ENCODE measurements around the gene ALOXE3.

Gene ALOXE3

DNA sequence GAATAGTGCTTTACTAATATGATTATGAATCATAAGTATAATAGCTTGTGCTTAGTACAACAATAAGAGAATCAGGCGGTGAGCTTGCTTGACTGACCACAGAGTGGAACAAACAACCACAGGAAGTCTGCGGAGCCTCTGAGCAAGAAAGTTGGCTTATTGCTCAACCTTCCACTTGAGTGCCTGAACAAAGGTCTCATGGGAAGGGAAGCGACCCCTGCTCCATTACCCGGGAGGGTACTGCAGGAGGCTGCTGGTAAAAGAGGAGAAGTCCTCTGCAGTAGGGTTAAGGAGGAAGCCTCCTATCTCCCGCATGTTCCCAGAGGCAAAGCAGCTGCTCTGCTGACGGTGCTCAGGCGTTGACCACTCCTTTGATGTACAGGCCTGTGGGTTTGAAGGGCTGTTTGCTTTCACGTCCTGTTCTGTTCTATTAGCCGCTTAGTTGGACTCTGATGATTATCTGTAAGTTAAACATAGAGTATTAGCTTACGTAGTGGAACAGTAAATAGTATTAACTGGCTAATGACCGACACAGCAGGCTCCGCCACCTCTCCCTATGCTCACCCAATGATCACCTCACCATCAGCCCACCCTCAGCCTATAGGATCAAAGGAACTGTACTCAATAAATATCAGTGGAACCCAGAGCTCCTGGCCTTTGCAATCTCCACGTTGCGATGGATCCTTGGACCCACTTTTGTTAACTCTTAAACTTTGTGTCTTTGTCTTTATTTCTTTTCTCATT, 61.9 kb downstream of the ALOXE3 start:
- Histone ChIP-seq H3K27me3 (ENCODE audit: insufficient read depth, low read length) (peaks cover 36% of the 10 kb centered on the region), H3K4me1 (ENCODE audit: insufficient read depth, low read length) (no peaks in the 10 kb centered on the region), H3K36me3 (ENCODE audit: insufficient read depth, low read length) (no peaks in the 10 kb centered on the region), H3K9me3 (ENCODE audit: low read length) (no peaks in the 10 kb centered on the region), H2AFZ (ENCODE audit: low read depth, low read length) (no peak overlapping the region), H3K4me3 (ENCODE audit: low read length) (no peak overlapping the region)

GRCh38 chr17:8055851-8056231, 62.5 kb downstream of the ALOXE3 start:
- Histone ChIP-seq H3K27me3 (ENCODE audit: insufficient read depth, low read length) (peaks cover 31% of the 10 kb centered on the region), H3K4me1 (ENCODE audit: insufficient read depth, low read length) (no peaks in the 10 kb centered on the region), H3K36me3 (ENCODE audit: insufficient read depth, low read length) (no peaks in the 10 kb centered on the region), H3K9me3 (ENCODE audit: low read length) (no peaks in the 10 kb centered on the region), H2AFZ (ENCODE audit: low read depth, low read length) (no peak overlapping the region), H3K4me3 (ENCODE audit: low read length) (no peak overlapping the region)

GRCh38 chr17:8053600-8053999, 64.7 kb downstream of the ALOXE3 start:
- Histone ChIP-seq H3K36me3 (ENCODE audit: insufficient read depth, low read length) (no peaks in the 10 kb centered on the region), H3K4me3 (ENCODE audit: low read length) (no peak overlapping the region), H2AFZ (ENCODE audit: low read depth, low read length) (no peak overlapping the region), H3K27me3 (ENCODE audit: insufficient read depth, low read length) (peaks cover 13% of the 10 kb centered on the region), H3K9me3 (ENCODE audit: low read length) (no peaks in the 10 kb centered on the region), H3K4me1 (ENCODE audit: insufficient read depth, low read length) (no peaks in the 10 kb centered on the region)

- H3K4me3 ChIP-seq (ENCODE audit: low read length) = no peak overlapping the region
- no peaks in the 10 kb centered on the region for H3K4me1 ChIP-seq (ENCODE audit: insufficient read depth, low read length)
- H3K27me3 ChIP-seq (ENCODE audit: insufficient read depth, low read length) = peaks cover 22% of the 10 kb centered on the region
- H3K9me3 ChIP-seq (ENCODE audit: low read length) = no peaks in the 10 kb centered on the region
- no peak overlapping the region for H2AFZ ChIP-seq (ENCODE audit: low read depth, low read length)
- no peaks in the 10 kb centered on the region for H3K36me3 ChIP-seq (ENCODE audit: insufficient read depth, low read length)
Observed at GRCh38 chr17:8052256-8053252, 65.8 kb downstream of the ALOXE3 start.

GRCh38 chr17:8051831-8052230, 66.5 kb downstream of the ALOXE3 start:
- Histone ChIP-seq H3K36me3 (ENCODE audit: insufficient read depth, low read length) (no peaks in the 10 kb centered on the region), H3K4me1 (ENCODE audit: insufficient read depth, low read length) (no peaks in the 10 kb centered on the region), H3K27me3 (ENCODE audit: insufficient read depth, low read length) (peaks cover 27% of the 10 kb centered on the region), H3K4me3 (ENCODE audit: low read length) (no peak overlapping the region), H3K9me3 (ENCODE audit: low read length) (no peaks in the 10 kb centered on the region), H2AFZ (ENCODE audit: low read depth, low read length) (no peak overlapping the region)

DNA sequence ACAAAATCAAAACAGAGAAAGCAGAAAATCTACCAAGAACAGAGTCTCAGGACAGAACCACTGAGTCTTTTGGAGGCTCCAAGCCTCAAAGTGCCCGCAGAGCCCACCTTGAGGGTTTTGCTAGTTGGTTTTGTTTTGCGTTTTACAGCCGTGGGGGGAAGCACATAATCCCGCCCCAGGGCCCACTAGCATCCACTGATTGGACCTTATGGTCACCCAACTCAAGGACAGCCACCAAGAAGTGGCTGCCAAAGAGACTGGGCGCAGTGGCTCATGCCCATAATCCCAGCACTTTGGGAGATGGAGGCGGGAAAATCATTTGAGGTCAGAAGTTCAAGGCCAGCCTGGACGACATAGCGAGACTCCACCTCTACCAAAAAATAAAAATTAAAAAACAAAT, 69.6 kb downstream of the ALOXE3 start:
- H3K36me3 ChIP-seq (ENCODE audit: insufficient read depth, low read length) = no peaks in the 10 kb centered on the region
- H3K4me1 ChIP-seq (ENCODE audit: insufficient read depth, low read length) = no peaks in the 10 kb centered on the region
- H3K27me3 ChIP-seq (ENCODE audit: insufficient read depth, low read length) = peaks cover 42% of the 10 kb centered on the region
- H2AFZ ChIP-seq (ENCODE audit: low read depth, low read length) = no peak overlapping the region
- no peak overlapping the region for H3K4me3 ChIP-seq (ENCODE audit: low read length)
- no peaks in the 10 kb centered on the region for H3K9me3 ChIP-seq (ENCODE audit: low read length)

DNA sequence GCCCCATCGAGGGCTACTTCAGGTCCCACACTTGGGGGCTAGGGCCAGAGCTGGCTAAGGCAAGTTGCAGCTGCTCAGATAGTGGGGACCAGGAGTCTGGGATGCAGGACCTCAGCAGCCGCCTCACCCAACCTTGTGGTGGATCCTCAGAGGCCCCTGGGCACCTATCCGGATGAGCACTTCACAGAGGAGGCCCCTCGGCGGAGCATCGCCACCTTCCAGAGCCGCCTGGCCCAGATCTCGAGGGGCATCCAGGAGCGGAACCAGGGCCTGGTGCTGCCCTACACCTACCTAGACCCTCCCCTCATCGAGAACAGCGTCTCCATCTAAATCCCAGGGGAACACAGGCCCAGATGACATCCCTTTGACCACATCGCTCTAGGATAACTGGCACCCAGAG, 70.1 kb downstream of the ALOXE3 start:
- Histone ChIP-seq H2AFZ (ENCODE audit: low read depth, low read length) (no peak overlapping the region), H3K9me3 (ENCODE audit: low read length) (no peaks in the 10 kb centered on the region), H3K4me1 (ENCODE audit: insufficient read depth, low read length) (no peaks in the 10 kb centered on the region), H3K36me3 (ENCODE audit: insufficient read depth, low read length) (no peaks in the 10 kb centered on the region), H3K27me3 (ENCODE audit: insufficient read depth, low read length) (peaks cover 42% of the 10 kb centered on the region), H3K4me3 (ENCODE audit: low read length) (no peak overlapping the region)

DNA sequence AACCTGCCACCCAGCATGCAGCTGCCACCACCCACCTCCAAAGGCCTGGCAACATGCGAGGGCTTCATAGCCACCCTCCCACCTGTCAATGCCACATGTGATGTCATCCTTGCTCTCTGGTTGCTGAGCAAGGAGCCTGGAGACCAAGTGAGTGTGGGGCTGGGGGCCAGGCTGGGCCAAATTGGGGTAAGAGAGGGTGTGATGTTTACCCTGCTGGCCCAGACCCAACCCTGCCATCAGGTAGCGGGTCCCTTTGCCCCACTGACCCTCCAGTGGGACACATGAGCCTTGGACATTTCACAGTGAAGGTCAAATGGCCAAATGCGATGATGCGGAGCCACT, 70.6 kb downstream of the ALOXE3 start:
- Histone ChIP-seq H3K27me3 (ENCODE audit: insufficient read depth, low read length) (peaks cover 42% of the 10 kb centered on the region), H3K4me1 (ENCODE audit: insufficient read depth, low read length) (no peaks in the 10 kb centered on the region), H2AFZ (ENCODE audit: low read depth, low read length) (no peak overlapping the region), H3K9me3 (ENCODE audit: low read length) (no peaks in the 10 kb centered on the region), H3K36me3 (ENCODE audit: insufficient read depth, low read length) (no peaks in the 10 kb centered on the region), H3K4me3 (ENCODE audit: low read length) (no peak overlapping the region)

DNA sequence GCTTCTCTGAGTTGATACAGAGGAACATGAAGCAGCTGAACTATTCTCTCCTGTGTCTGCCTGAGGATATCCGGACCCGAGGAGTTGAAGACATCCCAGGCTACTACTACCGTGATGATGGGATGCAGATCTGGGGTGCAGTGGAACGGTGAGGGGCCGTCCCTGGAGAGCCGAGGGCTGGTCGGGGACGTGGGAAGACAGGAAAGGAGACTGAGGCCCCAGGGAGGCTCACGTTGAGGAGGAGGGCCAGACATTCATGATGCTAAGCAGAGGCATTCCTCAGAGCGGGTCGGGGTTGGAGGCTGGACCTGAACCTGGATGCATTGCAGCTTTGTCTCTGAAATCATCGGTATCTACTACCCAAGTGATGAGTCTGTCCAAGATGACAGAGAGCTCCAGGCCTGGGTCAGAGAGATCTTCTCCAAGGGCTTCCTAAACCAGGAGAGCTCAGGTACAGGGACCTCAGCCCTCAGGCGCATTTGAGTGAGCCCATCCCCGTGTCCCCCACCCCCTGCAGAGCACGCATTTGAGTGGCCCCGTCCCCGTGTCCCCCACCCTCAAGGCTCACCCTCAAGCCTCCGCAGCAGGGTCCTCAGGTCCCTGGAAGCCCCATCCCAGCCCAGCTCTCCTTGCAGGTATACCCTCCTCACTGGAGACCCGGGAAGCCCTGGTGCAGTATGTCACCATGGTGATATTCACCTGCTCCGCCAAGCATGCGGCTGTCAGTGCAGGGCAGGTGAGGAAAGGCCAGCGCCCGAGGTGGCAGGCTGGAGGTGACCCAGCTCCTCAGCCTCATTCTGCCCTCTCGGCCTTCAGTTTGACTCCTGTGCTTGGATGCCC, 71.2 kb downstream of the ALOXE3 start:
- Histone ChIP-seq H3K27me3 (ENCODE audit: insufficient read depth, low read length) (peaks cover 42% of the 10 kb centered on the region), H3K4me3 (ENCODE audit: low read length) (no peak overlapping the region), H3K36me3 (ENCODE audit: insufficient read depth, low read length) (no peaks in the 10 kb centered on the region), H3K9me3 (ENCODE audit: low read length) (no peaks in the 10 kb centered on the region), H2AFZ (ENCODE audit: low read depth, low read length) (no peak overlapping the region), H3K4me1 (ENCODE audit: insufficient read depth, low read length) (no peaks in the 10 kb centered on the region)

- Histone ChIP-seq H3K27me3 (ENCODE audit: insufficient read depth, low read length) (peaks cover 35% of the 10 kb centered on the region), H3K36me3 (ENCODE audit: insufficient read depth, low read length) (no peaks in the 10 kb centered on the region)
Observed at GRCh38 chr17:8046306-8046928, 71.9 kb downstream of the ALOXE3 start.

More at GRCh38 chr17:8046306-8046928, 71.9 kb downstream of the ALOXE3 start:
- H3K4me1 ChIP-seq (ENCODE audit: insufficient read depth, low read length) = no peaks in the 10 kb centered on the region
- H2AFZ ChIP-seq (ENCODE audit: low read depth, low read length) = no peak overlapping the region
- no peak overlapping the region for H3K4me3 ChIP-seq (ENCODE audit: low read length)
- no peaks in the 10 kb centered on the region for H3K9me3 ChIP-seq (ENCODE audit: low read length)
